PC-9 (cell line): ENCODE measurements around the gene KCNK13. TPM values are rescaled to one million over a fixed set of nuclear protein-coding genes. Genes with fewer than 3 reads are reported as not detected.

Source experiments
- BruUV-seq: library from RNA; stranded (reverse); fragments of 400-500 nt; replicated peaks from 2 replicates; lab custom pipeline; 2021; lab: Mats Ljungman, UMichigan
- CTCF ChIA-PET: fragments of 300-600 bp; sonication (Branson Sonifier 250); formaldehyde crosslinking; loops from one replicate; lab custom pipeline; 2022; ENCODE audit warnings: antibody characterized with exemption; lab: Charles Lee
- POLR2A ChIA-PET: fragments of 300-600 bp; sonication (Branson Sonifier 250); formaldehyde crosslinking; loops from one replicate; lab custom pipeline; 2022; ENCODE audit warnings: antibody characterized with exemption; ENCODE audit not compliant: unreplicated experiment; lab: Charles Lee
- DNase-seq, 2 experiments: peaks; one replicate each; pipeline versions ENCODE4 v3.0.0 to v3.0.0-alpha.2; 2015 to 2022; ENCODE audit warnings: mixed read lengths in 1 of 2
- H2AFZ ChIP-seq: fragments of 200-600 bp; sonication (generic); 2 replicates; pipeline ENCODE4 v1.8.1; 2017; ENCODE audit warnings: antibody characterized with exemption
- H3F3A ChIP-seq: fragments of 200-600 bp; sonication (generic); 2 replicates; pipeline ENCODE4 v1.8.1; 2017; ENCODE audit warnings: antibody characterized with exemption, mild to moderate bottlenecking, low read depth; ENCODE audit not compliant: insufficient read depth
- H3K27ac ChIP-seq: fragments of 200-600 bp; sonication (generic); 2 replicates; pipeline ENCODE4 v1.6.1; 2016; ENCODE audit warnings: mixed run types
- H3K27me3 ChIP-seq: fragments of 200-600 bp; sonication (generic); 2 replicates; pipeline ENCODE4 v1.6.1; 2016; ENCODE audit warnings: low read depth, mixed run types; ENCODE audit not compliant: insufficient read depth
- H3K36me3 ChIP-seq: fragments of 200-600 bp; sonication (generic); 2 replicates; pipeline ENCODE4 v1.6.1; 2016; ENCODE audit warnings: low read depth, mixed run types
- H3K4me1 ChIP-seq: fragments of 200-600 bp; sonication (generic); replicated peaks from 2 replicates; pipeline ENCODE4 v1.6.1; 2016; ENCODE audit warnings: mixed run types; ENCODE audit not compliant: insufficient read depth
- H3K4me2 ChIP-seq: fragments of 200-600 bp; sonication (generic); 2 replicates; pipeline ENCODE4 v1.6.1; 2017; ENCODE audit warnings: mixed run types
- H3K4me3 ChIP-seq: fragments of 200-600 bp; sonication (generic); 2 replicates; pipeline ENCODE4 v1.6.1; 2016; ENCODE audit warnings: mixed run types
- H3K79me2 ChIP-seq: fragments of 200-600 bp; sonication (generic); 2 replicates; pipeline ENCODE4 v1.6.1; 2017; ENCODE audit warnings: low read depth, mixed run types
- H3K9me2 ChIP-seq: fragments of 200-600 bp; sonication (generic); 2 replicates; pipeline ENCODE4 v1.8.1; 2017; ENCODE audit warnings: mild to moderate bottlenecking; ENCODE audit not compliant: insufficient read depth
- H3K9me3 ChIP-seq: fragments of 200-600 bp; sonication (generic); 2 replicates; pipeline ENCODE4 v1.8.1; 2016; ENCODE audit warnings: low read depth; ENCODE audit not compliant: insufficient read depth
- H4K20me1 ChIP-seq: fragments of 200-600 bp; sonication (generic); 2 replicates; pipeline ENCODE4 v1.8.1; 2017; ENCODE audit not compliant: insufficient read depth
- CTCF ChIP-seq: fragments of 200-600 bp; sonication (generic); conservative IDR thresholded peaks from 2 replicates; pipeline ENCODE4 v1.6.1; 2017; ENCODE audit warnings: mixed run types, antibody characterized with exemption, mild to moderate bottlenecking, moderate library complexity
- EZH2 ChIP-seq: fragments of 200-600 bp; sonication (generic); IDR thresholded peaks from 2 replicates; pipeline ENCODE4 v1.8.0; 2017; ENCODE audit warnings: antibody characterized with exemption, low read depth
- intact Hi-C: fragments of 100-400 bp; cut with micrococcal nuclease; formaldehyde crosslinking; loops from one replicate; pipeline ENCODE4 v1.10.0; 2022; ENCODE audit not compliant: unreplicated experiment
- total RNA-seq: library from RNA; stranded (reverse); gene quantifications from 2 replicates; pipeline ENCODE4 v1.2.3, GENCODE V29; 2021

KCNK13 gene
- total RNA-seq, 1 experiment from 2014 or later: not detected

GRCh38 chr14:90126260-90126659 lies 64.5 kb downstream of the KCNK13 start:
- CTCF ChIA-PET: no interaction called here
- no TSS peak for BruUV-seq
- Histone ChIP-seq H3K4me2 (no peak overlapping the region), H3K27ac (no peak overlapping the region), H3K27me3 (no peaks in the 10 kb centered on the region), H3K9me3 (no peaks in the 10 kb centered on the region), H3K4me1 (no peaks in the 10 kb centered on the region), H3F3A (no peaks in the 10 kb centered on the region), H2AFZ (no peak overlapping the region), H4K20me1 (no peaks in the 10 kb centered on the region), H3K4me3 (no peak overlapping the region), H3K36me3 (no peaks in the 10 kb centered on the region), H3K79me2 (no peaks in the 10 kb centered on the region), H3K9me2 (no peaks in the 10 kb centered on the region)
- DNase-seq: no peak
- POLR2A ChIA-PET: no interaction called here
- TF ChIP-seq EZH2 (no peak), CTCF (no peak)
- intact Hi-C loops: no loop called here

GRCh38 chr14:90132821-90133570 lies 71.2 kb downstream of the KCNK13 start:
- H3K79me2 ChIP-seq: no peaks in the 10 kb centered on the region
- ChIA-PET CTCF (no interaction called here), POLR2A (interaction anchor here (0.6 kb wide), 1 partner anchor 13 kb away, joined by 5 read pairs; no protein-coding TSS in a partner anchor)
- no peak overlapping the region for H3K4me2 ChIP-seq
- H4K20me1 ChIP-seq: no peaks in the 10 kb centered on the region
- H3K27ac ChIP-seq: no peak overlapping the region
- no peaks in the 10 kb centered on the region for H3K9me2 ChIP-seq
- H2AFZ ChIP-seq: no peak overlapping the region
- no peaks in the 10 kb centered on the region for H3K4me1 ChIP-seq
- no peak for TF ChIP-seq CTCF
- no peak for TF ChIP-seq EZH2
- DNase-seq: no peak
- no peaks in the 10 kb centered on the region for H3K36me3 ChIP-seq
- no peaks in the 10 kb centered on the region for H3K9me3 ChIP-seq
- H3K27me3 ChIP-seq: no peaks in the 10 kb centered on the region
- no peak overlapping the region for H3K4me3 ChIP-seq
- no peaks in the 10 kb centered on the region for H3F3A ChIP-seq
- BruUV-seq: no TSS peak
- intact Hi-C loops: no loop called here

GRCh38 chr14:90136904-90137303 lies 75.1 kb downstream of the KCNK13 start:
- ChIA-PET POLR2A (no interaction called here), CTCF (no interaction called here)
- H3K4me3 ChIP-seq: no peak overlapping the region
- H3K79me2 ChIP-seq: no peaks in the 10 kb centered on the region
- H3F3A ChIP-seq: no peaks in the 10 kb centered on the region
- no peaks in the 10 kb centered on the region for H3K27me3 ChIP-seq
- H4K20me1 ChIP-seq: no peaks in the 10 kb centered on the region
- H3K27ac ChIP-seq: no peak overlapping the region
- no peaks in the 10 kb centered on the region for H3K36me3 ChIP-seq
- no peak for DNase-seq
- H3K4me2 ChIP-seq: no peak overlapping the region
- TF ChIP-seq EZH2 (no peak), CTCF (no peak)
- peaks cover 15% of the 10 kb centered on the region for H3K4me1 ChIP-seq
- intact Hi-C loops: no loop called here
- no peaks in the 10 kb centered on the region for H3K9me3 ChIP-seq
- BruUV-seq: no TSS peak
- no peaks in the 10 kb centered on the region for H3K9me2 ChIP-seq
- no peak overlapping the region for H2AFZ ChIP-seq
